Right forelimb (tissue), 1 donor: ENCODE results near the gene TAC3.
"Not testable (repeated sequence)": the region's sequence is repeated elsewhere in the genome, so short reads cannot be mapped to it uniquely, and the experiment has no call there.

Experiments used
- DNase-seq: peaks from one replicate; pipeline ENCODE4 v3.0.0-alpha.2; 2018

Gene TAC3

GRCh38 chr12:56980268-56980667 is 36.1 kb downstream of the TAC3 start:
- DNase-seq: no peak

- DNase-seq: no peak
Measured at GRCh38 chr12:56979628-56980027, 36.7 kb downstream of the TAC3 start.

GRCh38 chr12:56978397-56979138 is 37.8 kb downstream of the TAC3 start:
- no peak for DNase-seq

- DNase-seq: not testable (repeated sequence)
Measured at GRCh38 chr12:56977361-56977760, 39.0 kb downstream of the TAC3 start.

- not testable (repeated sequence) for DNase-seq
Measured at GRCh38 chr12:56974224-56974623, 42.1 kb downstream of the TAC3 start.

- not testable (repeated sequence) for DNase-seq
Measured at GRCh38 chr12:56968910-56969309, 47.4 kb downstream of the TAC3 start.

- not testable (repeated sequence) for DNase-seq
Measured at GRCh38 chr12:56965997-56966642, 50.2 kb downstream of the TAC3 start.

GRCh38 chr12:56965124-56965523 is 51.2 kb downstream of the TAC3 start:
- not testable (repeated sequence) for DNase-seq

- not testable (repeated sequence) for DNase-seq
Measured at GRCh38 chr12:56963557-56963956, 52.8 kb downstream of the TAC3 start.

- DNase-seq: not testable (repeated sequence)
Measured at GRCh38 chr12:56962247-56962646, 54.1 kb downstream of the TAC3 start.
